Stimulated activated naive CD8-positive, alpha-beta T cell treated with anti-CD3 and anti-CD28 coated beads, Interleukin-15, amount 100 ng/mL, for 72 hours (primary cell): ENCODE data around the gene LMOD3.

ENCODE experiments used
- ATAC-seq: fragments of 150-1000 bp; cut with Tn5 transposase; 2 replicates; pipeline ENCODE4 v1.10.0; 2021; ENCODE audit warnings: mild to moderate bottlenecking, moderate library complexity
- DNase-seq, 2 donors: peaks; one replicate each; pipeline ENCODE4 v3.0.0; 2021 to 2022
- H3K27ac Mint-ChIP-seq, 2 donors: one replicate each; pipeline ENCODE4 v1.8.0; 2022; ENCODE audit warnings: mild to moderate bottlenecking in 2 of 2, mixed read lengths in 2 of 2, moderate library complexity in 2 of 2
- H3K27me3 Mint-ChIP-seq: one replicate; pipeline ENCODE4 v1.8.0; 2022; ENCODE audit warnings: mixed read lengths
- H3K4me1 Mint-ChIP-seq: one replicate; pipeline ENCODE4 v1.8.0; 2022; ENCODE audit warnings: mild to moderate bottlenecking, mixed read lengths
- H3K4me3 Mint-ChIP-seq, 2 donors: one replicate each; pipeline ENCODE4 v1.8.0; 2022; ENCODE audit warnings: mild to moderate bottlenecking in 2 of 2, mixed read lengths in 2 of 2, moderate library complexity in 1 of 2
- H3K9me3 Mint-ChIP-seq, 2 donors: one replicate each; pipeline ENCODE4 v1.8.0; 2022; ENCODE audit warnings: mixed read lengths in 2 of 2

LMOD3 gene

GRCh38 chr3:69122403-69122802 lies at the start of gene LMOD3:
Gene LMOD3, minus strand, starts transcription at chr3:69122595. Its CDS starts 209 bp downstream, at chr3:69122386.
- no peak for ATAC-seq

GRCh38 chr3:69172058-69172457 lies 49.7 kb upstream of the LMOD3 start:
- DNase-seq (no peak), ATAC-seq (no peak)
- no peak overlapping the region for H3K27ac Mint-ChIP-seq
- H3K27me3 Mint-ChIP-seq, result no peaks in the 10 kb centered on the region
- no peaks in the 10 kb centered on the region for H3K4me1 Mint-ChIP-seq
- no peak overlapping the region for H3K4me3 Mint-ChIP-seq
- H3K9me3 Mint-ChIP-seq, result no peaks in the 10 kb centered on the region

More at GRCh38 chr3:69122403-69122802, at the start of gene LMOD3:
- no peak for DNase-seq
- no peak within 1 kb of the TSS for H3K4me3 Mint-ChIP-seq
- H3K27me3 Mint-ChIP-seq, result peaks cover 10% of the 10 kb centered on the region
- H3K9me3 Mint-ChIP-seq, result no peaks in the 10 kb centered on the region
- H3K27ac Mint-ChIP-seq, result no peak within 1 kb of the TSS
- H3K4me1 Mint-ChIP-seq, result peaks cover 5% of the 10 kb centered on the region

- peak overlapping the region in 1 of 2 donors; percentile 76 for H3K27ac Mint-ChIP-seq
- peaks cover 9% of the 10 kb centered on the region for H3K27me3 Mint-ChIP-seq
- no peaks in the 10 kb centered on the region for H3K9me3 Mint-ChIP-seq
- no peak for ATAC-seq
- H3K4me3 Mint-ChIP-seq, result no peak overlapping the region
- peaks cover 5% of the 10 kb centered on the region for H3K4me1 Mint-ChIP-seq
- DNase-seq, result no peak
Observed at GRCh38 chr3:69166446-69166845, 44.1 kb upstream of the LMOD3 start.

GRCh38 chr3:69165744-69166143 lies 43.3 kb upstream of the LMOD3 start:
- no peaks in the 10 kb centered on the region for H3K9me3 Mint-ChIP-seq
- no peak for DNase-seq
- no peak overlapping the region for H3K27ac Mint-ChIP-seq
- peaks cover 8% of the 10 kb centered on the region for H3K4me1 Mint-ChIP-seq
- no peak overlapping the region for H3K4me3 Mint-ChIP-seq
- ATAC-seq, result no peak
- H3K27me3 Mint-ChIP-seq, result peaks cover 9% of the 10 kb centered on the region

GRCh38 chr3:69164296-69164695 lies 41.9 kb upstream of the LMOD3 start:
- Mint-ChIP-seq H3K27ac (peak overlapping the region in 1 of 2 donors; percentile 85), H3K4me1 (peaks cover 19% of the 10 kb centered on the region), H3K9me3 (no peaks in the 10 kb centered on the region), H3K4me3 (no peak overlapping the region), H3K27me3 (peaks cover 9% of the 10 kb centered on the region)
- no peak for ATAC-seq
- no peak for DNase-seq

GRCh38 chr3:69162308-69162980 lies 40.0 kb upstream of the LMOD3 start:
- Mint-ChIP-seq H3K4me1 (peaks cover 19% of the 10 kb centered on the region), H3K4me3 (no peak overlapping the region), H3K27ac (no peak overlapping the region), H3K9me3 (no peaks in the 10 kb centered on the region), H3K27me3 (peaks cover 9% of the 10 kb centered on the region)
- DNase-seq, result no peak
- ATAC-seq, result no peak

- ATAC-seq (peak; percentile 67), DNase-seq (peak; percentile 20 to 42)
- no peaks in the 10 kb centered on the region for H3K9me3 Mint-ChIP-seq
- peaks cover 19% of the 10 kb centered on the region for H3K4me1 Mint-ChIP-seq
- no peak overlapping the region for H3K4me3 Mint-ChIP-seq
- no peak overlapping the region for H3K27ac Mint-ChIP-seq
- peaks cover 9% of the 10 kb centered on the region for H3K27me3 Mint-ChIP-seq
Observed at GRCh38 chr3:69161587-69162307, 39.4 kb upstream of the LMOD3 start.

- Mint-ChIP-seq H3K4me1 (peaks cover 19% of the 10 kb centered on the region), H3K27me3 (peaks cover 9% of the 10 kb centered on the region), H3K9me3 (no peaks in the 10 kb centered on the region), H3K4me3 (peak overlapping the region in 1 of 2 donors; percentile 56), H3K27ac (no peak overlapping the region)
- ATAC-seq, result no peak
- DNase-seq, result no peak
Observed at GRCh38 chr3:69160525-69160924, 38.1 kb upstream of the LMOD3 start.

GRCh38 chr3:69160107-69160506 lies 37.7 kb upstream of the LMOD3 start:
- Mint-ChIP-seq H3K27ac (no peak overlapping the region), H3K4me1 (peaks cover 19% of the 10 kb centered on the region), H3K4me3 (peak overlapping the region in 1 of 2 donors; percentile 56), H3K27me3 (peaks cover 9% of the 10 kb centered on the region), H3K9me3 (no peaks in the 10 kb centered on the region)
- DNase-seq, result no peak
- peak; percentile 53 for ATAC-seq

- H3K27ac Mint-ChIP-seq, result no peak overlapping the region
- H3K9me3 Mint-ChIP-seq, result no peaks in the 10 kb centered on the region
- ATAC-seq (no peak), DNase-seq (no peak)
- H3K4me1 Mint-ChIP-seq, result no peaks in the 10 kb centered on the region
- H3K27me3 Mint-ChIP-seq, result peaks cover 6% of the 10 kb centered on the region
- no peak overlapping the region for H3K4me3 Mint-ChIP-seq
Observed at GRCh38 chr3:69149586-69149985, 27.2 kb upstream of the LMOD3 start.

GRCh38 chr3:69145688-69146087 lies 23.3 kb upstream of the LMOD3 start:
- no peak overlapping the region for H3K27ac Mint-ChIP-seq
- no peaks in the 10 kb centered on the region for H3K27me3 Mint-ChIP-seq
- no peak for DNase-seq

GRCh38 chr3:69144631-69145245 lies 22.3 kb upstream of the LMOD3 start:
- Mint-ChIP-seq H3K27me3 (peaks cover 8% of the 10 kb centered on the region), H3K9me3 (no peaks in the 10 kb centered on the region), H3K27ac (no peak overlapping the region), H3K4me3 (no peak overlapping the region), H3K4me1 (no peaks in the 10 kb centered on the region)
- ATAC-seq (no peak), DNase-seq (no peak)

More at GRCh38 chr3:69145688-69146087, 23.3 kb upstream of the LMOD3 start:
- H3K9me3 Mint-ChIP-seq, result no peaks in the 10 kb centered on the region
- H3K4me1 Mint-ChIP-seq, result no peaks in the 10 kb centered on the region
- no peak overlapping the region for H3K4me3 Mint-ChIP-seq
- ATAC-seq, result no peak

- Mint-ChIP-seq H3K27ac (no peak overlapping the region), H3K4me3 (no peak overlapping the region), H3K4me1 (no peaks in the 10 kb centered on the region), H3K9me3 (no peaks in the 10 kb centered on the region), H3K27me3 (peaks cover 8% of the 10 kb centered on the region)
- ATAC-seq (no peak), DNase-seq (no peak)
Observed at GRCh38 chr3:69143612-69144011, 21.2 kb upstream of the LMOD3 start.

GRCh38 chr3:69142797-69143454 lies 20.5 kb upstream of the LMOD3 start:
- H3K4me3 Mint-ChIP-seq, result no peak overlapping the region

GRCh38 chr3:69142090-69142489 lies 19.7 kb upstream of the LMOD3 start:
- H3K9me3 Mint-ChIP-seq, result no peaks in the 10 kb centered on the region
- H3K27ac Mint-ChIP-seq, result no peak overlapping the region
- peaks cover 8% of the 10 kb centered on the region for H3K27me3 Mint-ChIP-seq
- no peak overlapping the region for H3K4me3 Mint-ChIP-seq
- DNase-seq (no peak), ATAC-seq (no peak)
- no peaks in the 10 kb centered on the region for H3K4me1 Mint-ChIP-seq

More at GRCh38 chr3:69142797-69143454, 20.5 kb upstream of the LMOD3 start:
- ATAC-seq, result no peak
- H3K27me3 Mint-ChIP-seq, result peaks cover 8% of the 10 kb centered on the region
- H3K9me3 Mint-ChIP-seq, result no peaks in the 10 kb centered on the region
- H3K4me1 Mint-ChIP-seq, result no peaks in the 10 kb centered on the region
- no peak overlapping the region for H3K27ac Mint-ChIP-seq
- no peak for DNase-seq
